Epithelial cell of proximal tubule (primary cell): ENCODE measurements around the gene ASIC1. TPM values are rescaled to one million over a fixed set of nuclear protein-coding genes. Genes with fewer than 3 reads are reported as not detected.
A peak's percentile ranks its signal among the peaks of the same experiment; 100 is the strongest.

Experiments
- DNase-seq: peaks from one replicate; pipeline ENCODE4 v3.0.0-alpha.2; 2011; ENCODE audit warnings: low read depth
- H3K4me3 ChIP-seq: 2 replicates; pipeline ENCODE4 v1.5.1; 2011; ENCODE audit warnings: low read depth, mild to moderate bottlenecking, low read length
- total RNA-seq: library from RNA; depleted of rRNA; stranded (reverse); fragments of >200 nt; gene quantifications from 2 replicates; pipeline ENCODE4 v1.2.3, GENCODE V29; 2015
- TF ChIP-seq, protein P1 (sequence below): conservative IDR thresholded peaks from 2 replicates; pipeline ENCODE4 v1.5.1; 2012; ENCODE audit warnings: low read depth, mild to moderate bottlenecking, low read length

The ASIC1 gene
- total RNA-seq, 1 donor from 2014 or later, result 4.0 TPM

DNA sequence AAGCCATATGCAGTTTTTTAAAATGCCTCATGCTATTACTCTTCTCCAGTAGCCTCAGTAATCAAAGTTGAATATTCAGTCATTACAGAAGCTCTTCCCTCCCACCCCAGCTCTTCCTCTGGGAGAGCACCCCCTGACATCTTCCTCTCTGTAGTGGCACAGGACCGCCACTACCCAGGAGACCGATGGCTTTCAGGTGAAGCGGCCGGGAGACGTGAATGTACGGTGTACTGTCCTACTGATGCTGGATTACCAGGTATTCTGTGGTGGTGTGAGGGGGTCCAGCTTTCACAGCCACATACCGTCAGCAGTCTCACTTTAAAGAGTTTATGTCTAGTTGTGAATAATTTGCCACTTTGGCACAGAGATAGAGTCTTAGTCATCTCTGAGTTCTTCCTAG lies 32.3 kb downstream of the ASIC1 start:
- DNase-seq, result no peak
- TF ChIP-seq, protein P1, sequence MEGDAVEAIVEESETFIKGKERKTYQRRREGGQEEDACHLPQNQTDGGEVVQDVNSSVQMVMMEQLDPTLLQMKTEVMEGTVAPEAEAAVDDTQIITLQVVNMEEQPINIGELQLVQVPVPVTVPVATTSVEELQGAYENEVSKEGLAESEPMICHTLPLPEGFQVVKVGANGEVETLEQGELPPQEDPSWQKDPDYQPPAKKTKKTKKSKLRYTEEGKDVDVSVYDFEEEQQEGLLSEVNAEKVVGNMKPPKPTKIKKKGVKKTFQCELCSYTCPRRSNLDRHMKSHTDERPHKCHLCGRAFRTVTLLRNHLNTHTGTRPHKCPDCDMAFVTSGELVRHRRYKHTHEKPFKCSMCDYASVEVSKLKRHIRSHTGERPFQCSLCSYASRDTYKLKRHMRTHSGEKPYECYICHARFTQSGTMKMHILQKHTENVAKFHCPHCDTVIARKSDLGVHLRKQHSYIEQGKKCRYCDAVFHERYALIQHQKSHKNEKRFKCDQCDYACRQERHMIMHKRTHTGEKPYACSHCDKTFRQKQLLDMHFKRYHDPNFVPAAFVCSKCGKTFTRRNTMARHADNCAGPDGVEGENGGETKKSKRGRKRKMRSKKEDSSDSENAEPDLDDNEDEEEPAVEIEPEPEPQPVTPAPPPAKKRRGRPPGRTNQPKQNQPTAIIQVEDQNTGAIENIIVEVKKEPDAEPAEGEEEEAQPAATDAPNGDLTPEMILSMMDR, result no peak
- H3K4me3 ChIP-seq, result no peak overlapping the region

DNA sequence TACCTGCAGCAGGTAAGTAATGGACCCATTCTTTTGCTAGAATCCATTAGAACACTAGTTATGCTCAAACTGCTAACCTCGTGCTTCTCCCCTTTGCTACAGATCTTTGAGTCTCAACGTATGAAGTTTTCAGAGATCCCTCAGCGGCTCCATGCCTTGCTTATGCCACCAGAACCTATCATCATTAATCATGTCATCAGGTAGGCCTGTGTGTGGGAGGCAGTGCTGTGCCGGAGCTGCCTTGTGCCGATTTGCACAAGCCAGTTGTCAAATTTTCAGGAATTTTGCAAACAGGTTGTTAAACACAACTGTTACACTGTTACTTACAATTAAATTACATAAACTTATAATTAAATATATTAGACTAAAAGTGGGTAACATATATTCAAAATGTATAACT lies 33.0 kb downstream of the ASIC1 start:
- TF ChIP-seq, protein P1, result no peak
- DNase-seq, result no peak

DNA sequence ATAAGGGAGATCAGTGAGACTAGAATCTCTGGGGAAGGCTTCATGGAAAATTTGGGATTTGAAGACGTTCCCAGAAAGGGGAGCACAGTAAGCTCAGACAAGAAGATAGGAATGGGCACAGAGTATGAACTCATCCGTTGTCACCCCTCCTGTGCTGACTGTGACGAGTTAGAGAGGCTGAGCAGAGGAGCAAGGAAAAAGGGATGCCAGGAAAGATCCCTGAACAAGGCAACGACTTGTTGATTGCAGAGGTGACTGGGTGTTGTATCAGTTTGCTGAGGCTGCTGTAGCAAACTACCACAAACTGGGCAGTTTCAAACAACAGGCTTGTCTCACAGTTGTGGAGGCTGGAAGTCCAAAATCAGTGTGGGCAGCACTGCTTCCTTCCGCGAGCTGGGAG lies 40.6 kb downstream of the ASIC1 start:
- DNase-seq, result no peak
- H3K4me3 ChIP-seq, result no peak overlapping the region
- TF ChIP-seq, protein P1, result no peak

More for the DNA sequence above, 33.0 kb downstream of the ASIC1 start:
- H3K4me3 ChIP-seq, result no peak overlapping the region

DNA sequence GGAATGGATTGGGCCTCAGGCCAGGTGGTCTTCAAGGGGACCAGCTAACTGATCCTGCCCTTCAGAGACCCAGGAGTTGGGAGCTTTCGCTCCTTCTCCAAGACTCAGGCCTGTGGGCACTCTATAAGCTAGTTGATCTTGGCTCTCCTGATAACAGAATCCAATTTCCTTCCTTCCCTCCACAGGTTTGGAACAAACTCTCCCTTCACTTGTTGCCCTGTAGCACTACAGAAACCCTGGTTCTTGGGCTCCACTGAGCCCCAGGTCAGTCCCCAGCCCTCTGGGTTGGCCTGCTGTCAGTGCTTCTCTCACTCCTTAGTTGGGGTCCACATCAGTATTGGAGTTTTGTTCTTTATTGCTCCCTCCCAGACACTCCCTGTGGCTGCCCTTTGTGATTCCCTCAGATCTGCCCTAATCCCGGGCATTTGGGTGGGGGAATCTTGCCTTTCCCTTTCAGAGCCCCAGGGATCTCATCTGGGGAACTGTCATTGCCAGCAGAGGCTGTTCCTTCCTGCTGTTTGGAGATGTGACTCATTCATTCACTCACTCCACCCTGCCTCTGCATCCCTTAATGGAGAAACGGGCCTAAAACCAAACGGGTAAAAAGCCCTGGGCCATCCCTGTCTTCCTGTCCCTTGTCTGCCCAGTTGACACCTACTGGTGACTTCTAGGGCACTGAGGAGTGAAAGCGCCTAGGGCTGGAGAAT lies 42.1 kb downstream of the ASIC1 start:
- DNase-seq, result no peak
- no peak overlapping the region for H3K4me3 ChIP-seq
- TF ChIP-seq, protein P1, result no peak

DNA sequence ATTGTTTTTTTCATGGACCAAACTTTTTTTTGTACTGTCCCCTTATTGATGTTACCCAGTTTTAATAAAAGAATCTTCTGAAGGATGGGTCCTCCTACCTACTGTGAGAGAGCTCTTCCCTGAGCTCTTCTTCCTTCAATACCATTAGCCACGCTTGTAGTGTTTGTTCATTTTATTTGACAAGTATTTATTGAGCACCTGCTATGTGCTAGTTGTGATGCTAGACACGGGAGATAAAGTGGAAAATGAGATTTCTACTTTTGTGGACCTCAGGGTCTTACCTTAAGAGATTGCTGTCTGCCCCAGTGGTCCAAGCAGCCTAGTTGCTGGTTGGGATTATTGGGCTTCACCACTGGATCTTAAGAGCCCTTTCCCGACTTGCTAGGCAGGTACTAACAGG lies 43.2 kb downstream of the ASIC1 start:
- TF ChIP-seq, protein P1, result no peak
- DNase-seq, result no peak
- no peak overlapping the region for H3K4me3 ChIP-seq

DNA sequence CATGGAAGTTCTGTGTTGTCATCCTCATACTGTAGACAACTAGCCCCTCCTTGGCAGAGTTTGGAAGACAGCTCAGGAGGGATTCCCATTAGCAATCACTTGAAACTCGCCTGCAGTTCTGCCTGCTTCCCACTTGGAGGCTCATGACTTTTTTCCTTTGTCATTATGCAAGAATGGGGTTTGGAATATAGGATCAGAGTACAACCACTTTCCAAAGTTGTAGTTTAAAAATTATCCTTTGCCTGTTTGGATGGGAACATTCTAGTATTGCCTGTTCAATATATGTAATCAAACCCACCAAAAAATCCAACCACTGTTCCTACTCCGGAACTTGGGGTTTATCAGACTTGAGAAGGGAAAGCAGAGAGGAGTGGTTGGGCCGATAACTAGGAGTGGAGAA lies 44.3 kb downstream of the ASIC1 start:
- no peak for DNase-seq
- TF ChIP-seq, protein P1, result peak; percentile 54
- H3K4me3 ChIP-seq, result no peak overlapping the region

DNA sequence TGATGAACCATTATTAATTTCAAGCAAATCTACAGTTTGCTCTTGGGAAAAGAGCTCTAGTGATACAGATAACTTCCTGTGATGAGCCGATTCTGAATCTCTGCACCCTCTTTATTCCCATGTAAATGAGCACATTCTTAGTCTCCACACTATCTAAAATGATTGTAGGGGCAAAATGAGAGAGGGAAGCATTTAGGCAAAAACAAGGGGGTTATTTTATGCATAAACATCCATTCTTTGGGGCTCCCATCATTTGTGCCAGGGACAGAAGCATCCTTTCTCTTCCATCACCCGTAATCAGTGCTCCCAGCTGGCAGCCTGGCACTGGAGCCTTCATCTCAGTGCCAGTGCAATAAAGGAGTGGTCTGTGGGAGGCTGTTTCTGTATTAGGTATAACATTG lies 44.7 kb downstream of the ASIC1 start:
- H3K4me3 ChIP-seq, result no peak overlapping the region
- TF ChIP-seq, protein P1, result no peak
- no peak for DNase-seq
